ENCODE measurements around the gene TMEM151B. TPM values are rescaled to one million over a fixed set of nuclear protein-coding genes. Genes with fewer than 3 reads are reported as not detected.

Gene TMEM151B
- total and polyA plus RNA-seq, 2 of the 13 experiments (the other 11 are each of a cell fraction or from before 2014, with no cell fraction given), result not detected

GRCh38 chr6:44223319-44224028 is 46.8 kb upstream of the TMEM151B start, which contains the start of gene SLC29A1 (continued):
- TF ChIP-seq RERE (CRISPR knock-in tag; IDR thresholded peaks at IDR 0.05; ENCODE audit: low read depth) (peak; percentile 66; the same call in 1 of the 2 replicates), RORA (CRISPR knock-in tag; IDR thresholded peaks at IDR 0.05) (no peak), EHMT2 (IDR thresholded peaks at IDR 0.05; ENCODE audit: borderline replicate concordance, low read depth, low read length) (no peak), FOXK1 (CRISPR knock-in tag; IDR thresholded peaks at IDR 0.05; ENCODE audit: borderline replicate concordance, low read depth) (no peak), TBP (CRISPR knock-in tag; IDR thresholded peaks at IDR 0.05) (no peak), SRSF9 (IDR thresholded peaks at IDR 0.05; ENCODE audit: borderline replicate concordance, insufficient read depth, low read depth, low read length, poor library complexity, severe bottlenecking) (no peak), MYPOP (CRISPR knock-in tag; IDR thresholded peaks at IDR 0.05) (no peak; the same call in 1 of the 2 replicates), CENPBD1 (CRISPR knock-in tag; IDR thresholded peaks at IDR 0.05; ENCODE audit: borderline replicate concordance, low read depth) (no peak), MAZ (IDR thresholded peaks at IDR 0.05; ENCODE audit: borderline replicate concordance, low read depth, low read length) (0 out of 2 replicates have a peak, but pooled peaks have one; percentile 27), MAZ (CRISPR knock-in tag; IDR thresholded peaks at IDR 0.05; ENCODE audit: low read depth) (peak; percentile 71; the same call in 1 of the 2 replicates), ARID3A (IDR thresholded peaks at IDR 0.05; ENCODE audit: low read depth, low read length) (0 out of 2 replicates have a peak, but pooled peaks have one; percentile 20), EED (CRISPR knock-in tag; IDR thresholded peaks at IDR 0.05) (no peak; the same call in 1 of the 2 replicates), POLR2G (IDR thresholded peaks at IDR 0.05; ENCODE audit: low read depth, low read length) (peak; percentile 57)
- TF ChIP-seq, protein P1, sequence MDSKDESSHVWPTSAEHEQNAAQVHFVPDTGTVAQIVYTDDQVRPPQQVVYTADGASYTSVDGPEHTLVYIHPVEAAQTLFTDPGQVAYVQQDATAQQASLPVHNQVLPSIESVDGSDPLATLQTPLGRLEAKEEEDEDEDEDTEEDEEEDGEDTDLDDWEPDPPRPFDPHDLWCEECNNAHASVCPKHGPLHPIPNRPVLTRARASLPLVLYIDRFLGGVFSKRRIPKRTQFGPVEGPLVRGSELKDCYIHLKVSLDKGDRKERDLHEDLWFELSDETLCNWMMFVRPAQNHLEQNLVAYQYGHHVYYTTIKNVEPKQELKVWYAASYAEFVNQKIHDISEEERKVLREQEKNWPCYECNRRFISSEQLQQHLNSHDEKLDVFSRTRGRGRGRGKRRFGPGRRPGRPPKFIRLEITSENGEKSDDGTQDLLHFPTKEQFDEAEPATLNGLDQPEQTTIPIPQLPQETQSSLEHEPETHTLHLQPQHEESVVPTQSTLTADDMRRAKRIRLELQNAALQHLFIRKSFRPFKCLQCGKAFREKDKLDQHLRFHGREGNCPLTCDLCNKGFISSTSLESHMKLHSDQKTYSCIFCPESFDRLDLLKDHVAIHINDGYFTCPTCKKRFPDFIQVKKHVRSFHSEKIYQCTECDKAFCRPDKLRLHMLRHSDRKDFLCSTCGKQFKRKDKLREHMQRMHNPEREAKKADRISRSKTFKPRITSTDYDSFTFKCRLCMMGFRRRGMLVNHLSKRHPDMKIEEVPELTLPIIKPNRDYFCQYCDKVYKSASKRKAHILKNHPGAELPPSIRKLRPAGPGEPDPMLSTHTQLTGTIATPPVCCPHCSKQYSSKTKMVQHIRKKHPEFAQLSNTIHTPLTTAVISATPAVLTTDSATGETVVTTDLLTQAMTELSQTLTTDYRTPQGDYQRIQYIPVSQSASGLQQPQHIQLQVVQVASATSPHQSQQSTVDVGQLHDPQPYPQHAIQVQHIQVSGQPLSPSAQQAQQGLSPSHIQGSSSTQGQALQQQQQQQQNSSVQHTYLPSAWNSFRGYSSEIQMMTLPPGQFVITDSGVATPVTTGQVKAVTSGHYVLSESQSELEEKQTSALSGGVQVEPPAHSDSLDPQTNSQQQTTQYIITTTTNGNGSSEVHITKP (CRISPR knock-in tag; IDR thresholded peaks at IDR 0.05; ENCODE audit: low read depth), result no peak

Measured in HepG2 (cell line).